ENCODE results near the gene MRTFB.

MRTFB gene

DNA sequence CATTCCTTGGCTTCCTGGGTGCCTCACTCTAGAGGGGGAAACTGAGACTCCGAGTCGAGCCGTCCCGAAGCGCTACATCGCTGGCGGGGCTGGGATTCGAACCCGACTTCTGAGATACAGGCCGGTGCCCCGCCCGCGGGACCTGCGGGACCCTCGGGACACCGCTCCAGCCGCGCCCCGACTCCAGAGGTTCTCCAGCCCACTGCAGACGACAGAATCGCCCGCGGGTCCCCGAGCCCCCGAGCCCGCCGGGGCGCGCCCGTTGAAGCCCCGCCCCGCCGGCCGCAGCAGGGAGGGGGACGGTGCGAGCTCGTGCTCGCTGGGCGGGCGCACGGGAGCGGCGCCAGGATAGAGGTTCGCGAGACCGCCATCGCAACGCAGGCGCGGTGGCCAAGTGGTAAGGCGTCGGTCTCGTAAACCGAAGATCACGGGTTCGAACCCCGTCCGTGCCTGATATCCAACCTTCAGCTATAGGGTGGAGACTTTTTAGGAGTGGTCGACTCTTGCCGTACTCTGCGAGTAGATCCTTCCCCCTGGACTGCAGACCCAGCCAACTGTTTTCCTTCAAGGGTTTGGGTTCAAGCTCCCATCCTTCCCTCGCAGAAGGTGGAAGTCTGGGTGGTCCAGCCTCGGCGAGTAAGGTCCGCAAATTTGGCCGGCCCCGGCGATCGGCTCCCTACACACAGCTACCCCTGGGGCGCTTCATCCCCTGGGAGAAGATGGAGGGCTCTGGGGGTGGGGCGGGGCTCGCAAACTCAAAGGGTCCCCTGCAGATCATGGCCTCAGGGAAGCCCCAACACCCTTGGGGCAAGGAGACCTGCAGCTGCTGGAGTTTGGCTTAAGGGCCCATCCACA, 214.6 kb downstream of the MRTFB start:
- DNase-seq = peak; percentile 93
- ATAC-seq = peak; percentile 94

DNA sequence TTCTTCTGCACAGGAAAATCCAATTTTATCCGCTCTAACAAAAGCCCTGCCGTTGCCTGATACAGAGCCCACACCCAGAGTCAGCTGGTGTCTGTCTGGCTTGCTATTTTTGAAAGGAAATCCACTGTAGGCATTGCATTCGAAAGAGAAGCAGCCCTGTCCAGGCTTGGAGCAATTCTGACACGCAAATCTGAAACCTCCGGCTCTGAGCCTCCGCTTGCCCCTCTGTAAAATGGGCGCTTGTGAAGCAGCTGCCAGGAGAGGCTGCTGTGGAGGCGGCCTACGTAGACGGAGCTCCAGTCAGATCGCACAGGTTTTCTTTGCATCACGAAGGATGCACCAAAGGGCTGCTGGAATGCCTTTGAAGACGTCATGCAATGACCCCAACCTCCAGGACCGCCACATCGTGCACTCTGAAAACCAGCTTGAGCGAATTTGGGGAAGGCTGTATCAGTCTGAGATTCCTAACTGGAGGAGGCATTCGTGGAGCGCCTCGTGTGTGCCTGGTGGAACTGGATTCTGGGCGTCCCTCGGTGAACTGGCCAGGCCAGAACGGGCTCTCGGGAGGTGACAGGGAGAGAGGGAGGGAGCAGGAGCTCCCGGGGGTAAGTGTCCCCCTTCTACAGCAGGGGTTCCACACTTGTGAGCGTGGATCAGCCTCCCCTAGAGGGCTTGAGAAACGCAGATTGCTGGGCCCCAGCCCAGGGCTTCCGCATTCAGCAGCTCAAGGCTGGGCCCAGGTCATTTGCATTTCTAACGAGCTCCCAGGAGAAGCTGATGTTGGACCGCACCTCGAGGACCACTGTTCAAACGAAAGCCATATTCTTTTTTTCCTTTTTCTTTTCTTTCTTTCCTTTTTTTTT, 215.5 kb downstream of the MRTFB start:
- ATAC-seq = peak; percentile 0
- DNase-seq = peak; percentile 25

DNA sequence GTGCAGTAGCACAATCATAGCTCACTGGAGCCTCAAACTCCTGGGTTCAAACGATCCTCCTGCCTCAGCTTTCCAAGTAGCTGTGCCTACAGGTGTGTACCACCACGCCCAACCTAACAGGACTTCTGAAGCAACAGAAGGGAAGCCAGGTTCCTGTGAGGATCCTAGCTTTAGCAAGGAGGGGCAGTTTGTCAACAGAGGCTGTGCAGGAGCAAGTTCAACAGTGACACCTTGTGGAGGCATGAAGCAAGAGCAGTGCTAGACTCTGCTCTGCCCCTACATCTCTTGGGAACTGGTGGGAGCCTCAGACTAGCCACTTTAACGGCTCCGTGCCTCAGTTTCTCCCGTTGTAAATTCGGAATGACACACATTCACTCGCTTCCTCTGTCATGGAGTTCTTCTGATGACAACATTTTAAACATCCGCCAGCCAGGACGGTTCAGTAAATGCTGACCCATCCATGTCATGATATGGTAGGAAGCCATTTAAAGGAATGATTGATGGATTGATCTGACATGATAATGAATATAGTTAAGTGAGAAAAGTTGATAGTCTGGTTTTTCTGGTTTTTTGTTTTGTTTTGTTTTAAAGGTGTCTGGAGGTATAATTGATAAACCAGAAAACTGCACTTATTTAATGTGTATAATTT, 218.7 kb downstream of the MRTFB start:
- DNase-seq (peak; percentile 41), ATAC-seq (no peak)

DNA sequence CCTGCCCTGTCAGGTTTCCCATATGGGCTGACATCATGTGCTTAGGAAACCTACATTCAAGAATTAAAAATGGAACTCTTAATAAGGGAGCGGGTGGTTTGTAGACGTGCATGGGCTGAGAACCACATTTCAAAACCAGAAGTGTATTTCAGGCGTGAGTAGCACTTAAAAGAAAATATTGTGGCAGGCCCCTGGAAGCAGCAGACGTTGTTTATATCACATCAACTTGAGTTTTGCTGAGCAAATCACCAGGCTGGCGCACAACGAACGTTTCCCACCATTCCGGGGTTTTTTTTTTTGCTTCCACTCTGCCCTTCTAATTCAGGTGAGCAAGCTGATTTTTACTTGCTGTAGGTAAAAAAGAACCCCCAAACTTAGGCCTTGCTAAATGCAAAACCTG, 220.2 kb downstream of the MRTFB start:
- no peak for DNase-seq
- no peak for ATAC-seq

DNA sequence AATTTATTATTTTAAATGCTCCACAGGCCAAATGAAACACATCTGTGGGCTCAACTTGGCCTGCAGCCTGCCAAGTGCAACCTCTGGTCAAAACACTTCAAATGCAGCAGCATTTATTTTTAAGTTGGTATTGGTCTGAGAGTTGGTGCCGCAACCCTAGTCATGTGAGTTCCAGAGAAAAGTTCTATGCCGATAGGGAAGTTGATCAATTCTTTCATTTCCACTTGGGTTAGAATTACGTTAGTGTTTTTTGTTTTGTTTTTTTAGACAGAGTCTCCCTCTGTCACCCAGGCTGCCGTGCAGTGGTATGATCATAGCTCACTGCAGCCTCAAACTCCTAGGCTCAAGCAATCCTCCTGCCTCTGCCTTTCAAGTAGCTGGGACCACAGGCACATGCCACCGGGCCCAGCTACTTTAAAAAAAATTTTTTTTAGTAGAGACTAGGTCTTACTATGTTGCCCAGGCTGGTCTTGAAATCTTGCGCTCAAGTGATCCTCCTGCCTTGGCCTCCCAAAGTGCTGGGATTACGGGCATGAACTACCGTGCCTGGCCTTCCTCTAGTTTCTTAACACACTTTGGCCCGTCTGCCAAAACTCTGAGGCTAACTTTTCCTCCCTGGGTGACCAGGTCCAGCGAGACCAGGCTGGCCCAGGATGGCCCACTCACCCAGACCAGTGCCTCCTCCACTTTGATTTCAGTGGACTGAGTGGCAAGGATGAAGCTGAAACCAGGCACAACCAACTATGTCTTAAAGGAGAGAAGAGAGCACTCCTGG, 221.1 kb downstream of the MRTFB start:
- DNase-seq (no peak), ATAC-seq (no peak)

DNA sequence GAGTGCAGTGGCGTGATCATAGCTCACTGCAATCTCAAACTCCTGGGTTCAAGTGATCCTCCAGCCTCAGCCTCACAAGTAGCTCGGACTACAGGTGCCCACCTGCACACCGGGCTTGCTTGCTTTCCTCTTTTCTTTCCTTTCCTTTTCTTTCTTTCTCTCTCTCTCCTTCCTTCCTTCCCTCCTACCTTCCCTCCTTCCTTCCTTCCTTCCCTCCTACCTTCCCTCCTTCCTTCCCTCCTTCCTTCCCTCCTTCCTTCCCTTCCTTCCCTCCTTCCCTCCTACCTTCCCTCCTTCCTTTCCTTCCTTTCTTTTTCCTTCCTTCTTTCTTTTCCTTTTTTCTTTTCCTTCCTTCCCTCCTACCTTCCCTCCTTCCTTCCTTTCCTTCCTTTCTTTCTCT, 225.5 kb downstream of the MRTFB start:
- DNase-seq (no peak), ATAC-seq (no peak)

DNA sequence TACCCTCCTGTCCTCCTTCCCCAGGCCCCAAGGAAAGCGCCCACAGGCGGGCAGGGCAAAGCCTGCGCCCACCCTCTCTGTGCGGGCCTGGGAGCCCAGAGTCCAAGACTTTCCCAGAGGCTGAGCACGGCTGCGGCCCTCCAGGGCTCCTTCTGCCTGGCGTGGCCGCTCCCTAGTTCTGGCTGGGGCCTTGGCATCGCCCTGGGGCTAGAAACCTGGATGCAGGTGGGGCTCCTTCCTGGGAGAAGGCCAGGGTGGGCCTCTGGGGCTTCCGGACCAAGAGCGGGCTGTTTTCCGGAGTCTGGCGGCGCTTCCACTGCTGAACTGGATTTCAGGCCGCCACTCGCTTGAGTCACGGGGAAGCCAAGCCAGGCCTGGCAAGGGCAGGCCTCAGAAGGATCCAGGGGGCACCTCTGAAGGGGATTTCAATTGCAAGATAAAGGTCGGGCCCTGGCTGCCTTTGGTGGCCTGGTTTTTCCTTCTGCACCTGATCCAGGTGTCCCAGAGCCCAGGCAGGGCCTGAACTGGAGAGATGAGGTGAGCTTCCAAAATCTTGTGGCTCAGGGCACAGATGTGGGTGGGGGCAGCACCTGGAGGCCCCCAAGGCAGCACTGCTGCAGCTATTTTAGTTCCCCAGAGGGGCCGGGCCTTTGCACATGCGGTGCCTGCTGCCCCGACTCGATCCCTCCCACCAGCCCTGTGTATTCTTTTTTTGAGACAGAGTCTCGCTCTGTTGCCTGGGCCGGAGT, 227.4 kb downstream of the MRTFB start:
- ATAC-seq (no peak), DNase-seq (no peak)

DNA sequence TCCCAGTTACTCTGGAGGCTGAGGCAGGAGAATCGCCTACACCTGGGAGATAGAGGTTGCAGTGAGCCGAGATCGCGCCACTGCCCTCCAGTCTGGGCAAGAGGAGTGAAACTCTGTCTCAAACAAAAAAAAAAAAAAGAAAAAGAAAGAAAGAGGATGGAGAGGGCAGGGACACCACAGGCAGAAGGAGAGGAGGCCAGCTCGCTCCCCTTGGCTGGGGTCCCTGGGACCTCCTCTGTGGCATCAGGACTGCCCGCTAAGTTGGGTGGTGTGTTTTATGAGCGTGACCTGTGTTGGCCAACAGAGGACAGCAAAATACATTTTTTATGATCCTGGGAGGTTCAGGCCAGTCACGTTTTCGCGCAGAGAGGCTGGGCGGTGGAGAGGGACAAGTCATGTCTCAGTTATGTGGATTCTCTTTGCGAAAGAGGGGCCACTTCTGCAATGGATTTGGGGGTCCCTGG, 229.6 kb downstream of the MRTFB start:
- ATAC-seq (peak; percentile 53), DNase-seq (peak; percentile 37)

DNA sequence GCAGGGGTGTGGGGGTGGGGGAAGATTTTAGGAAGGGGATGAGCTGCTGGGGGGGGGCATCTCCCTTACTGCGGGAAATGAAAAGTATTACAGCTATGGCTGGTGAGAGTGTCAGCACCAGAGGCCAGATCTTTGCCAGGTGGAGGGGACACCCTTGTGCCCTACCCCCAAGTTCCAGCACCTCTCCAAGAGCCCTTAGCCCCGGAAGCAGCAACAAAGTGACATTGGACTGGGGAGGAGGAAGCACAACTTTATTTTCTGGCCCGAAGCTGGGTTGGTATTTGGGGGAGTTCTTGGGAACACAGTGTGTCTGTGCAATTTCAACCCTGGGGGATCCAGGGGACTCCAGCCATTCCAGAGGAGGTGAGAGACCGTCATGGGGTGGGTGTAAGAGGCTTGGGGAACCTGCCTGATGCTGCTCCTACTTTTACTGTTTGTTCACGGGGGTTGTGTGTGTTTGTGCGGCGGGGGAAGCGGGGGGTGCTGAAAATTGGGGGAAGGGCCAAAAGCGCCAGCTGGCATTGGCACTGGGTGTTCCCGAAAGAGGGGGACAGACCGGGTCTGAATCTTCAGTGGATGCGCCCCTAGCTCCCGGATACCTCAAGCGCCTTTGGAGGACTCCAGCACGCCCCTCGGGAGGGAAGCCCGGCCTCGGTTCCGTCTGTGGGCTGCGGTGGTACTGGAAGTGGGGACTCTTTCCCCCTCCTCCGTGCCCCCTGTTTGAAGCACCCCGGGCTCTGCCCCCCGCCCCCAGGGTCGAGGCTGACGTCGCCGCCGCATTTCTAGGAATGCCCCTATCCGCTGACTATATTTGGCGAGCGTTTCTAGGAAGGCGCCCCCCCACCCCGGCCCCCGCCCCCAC, 230.3 kb downstream of the MRTFB start:
- DNase-seq (peak; percentile 28), ATAC-seq (no peak)

DNA sequence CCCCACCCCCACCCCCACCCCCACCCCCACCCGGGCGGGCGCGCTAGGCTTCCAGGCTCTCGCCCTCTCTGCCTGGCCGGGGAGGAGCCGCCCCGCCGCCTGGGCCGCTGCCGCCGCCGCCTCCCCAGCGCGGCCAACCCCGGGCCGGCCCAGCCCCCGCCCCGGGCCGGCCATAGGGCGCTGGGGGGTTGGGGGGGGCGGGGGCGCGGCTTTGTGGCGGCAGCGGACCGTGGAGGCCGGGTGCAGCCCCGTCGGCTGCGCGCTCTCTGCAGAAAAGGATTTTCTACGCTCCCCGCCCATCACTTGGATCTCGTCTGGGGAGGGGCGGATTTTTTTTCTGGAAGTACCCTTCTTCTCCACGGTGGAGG, 230.9 kb downstream of the MRTFB start:
- peak; percentile 29 for DNase-seq
- peak; percentile 51 for ATAC-seq

DNA sequence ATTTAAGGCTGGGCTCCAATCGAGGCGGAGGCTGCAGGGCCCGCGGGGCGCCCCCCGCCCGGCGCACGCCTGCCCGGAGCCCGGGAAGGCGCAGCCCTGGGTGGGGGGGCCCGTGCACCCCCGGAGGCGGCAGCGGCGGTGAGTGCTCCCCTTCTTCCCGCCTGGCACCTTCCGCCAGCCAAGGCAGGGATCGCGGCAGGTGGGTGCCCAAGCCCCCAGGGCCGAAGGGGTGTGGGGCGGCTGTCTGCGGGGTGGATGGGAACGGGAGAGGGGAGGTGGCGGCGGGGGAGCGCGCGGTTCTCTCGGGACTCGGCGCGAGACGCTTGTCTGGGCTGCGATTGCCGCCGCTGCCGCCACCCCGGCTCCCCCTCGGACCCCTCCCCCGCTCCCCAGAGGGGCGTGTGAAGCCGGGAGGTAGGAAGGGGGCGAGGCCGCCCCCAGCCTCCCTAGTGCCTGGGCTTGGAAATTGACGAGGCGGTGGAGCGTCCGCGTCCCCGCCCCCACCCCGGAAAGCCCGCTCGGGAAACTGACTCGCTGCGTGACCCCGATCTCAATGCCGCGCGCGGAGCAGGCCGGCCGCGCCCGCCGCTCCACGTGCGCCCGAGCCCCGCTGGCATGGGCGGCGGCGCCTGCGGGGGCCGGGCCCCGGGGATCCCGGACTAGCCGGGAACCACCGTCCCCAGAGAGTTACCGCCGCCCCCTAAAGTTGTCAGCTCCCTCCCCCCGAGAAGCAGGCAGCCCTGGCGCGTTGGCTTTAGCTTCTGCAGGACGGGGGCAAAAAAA, 231.5 kb downstream of the MRTFB start:
- ATAC-seq = peak; percentile 10
- peak; percentile 35 for DNase-seq

DNA sequence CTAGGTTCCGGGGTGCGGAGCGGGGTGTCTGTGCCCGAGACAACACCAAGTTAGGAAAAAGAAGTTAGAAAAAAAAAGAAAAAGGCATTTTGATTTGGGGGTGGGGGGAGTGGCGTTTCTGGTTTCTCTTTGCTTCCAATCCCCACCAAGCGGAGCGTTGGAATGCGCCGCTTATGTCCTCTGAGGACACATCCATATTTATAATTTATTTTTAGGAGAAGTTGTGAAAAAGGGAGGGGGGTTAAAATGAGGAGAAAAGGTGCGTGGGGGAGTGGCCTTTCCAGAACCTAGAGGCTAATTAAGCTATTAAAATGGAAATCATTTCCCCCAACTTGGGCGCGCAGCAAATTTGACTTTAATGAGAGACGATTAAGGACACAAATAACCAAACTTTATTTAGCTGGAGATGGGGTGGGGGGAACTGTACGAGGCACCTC, 232.1 kb downstream of the MRTFB start:
- DNase-seq = no peak
- ATAC-seq = no peak

DNA sequence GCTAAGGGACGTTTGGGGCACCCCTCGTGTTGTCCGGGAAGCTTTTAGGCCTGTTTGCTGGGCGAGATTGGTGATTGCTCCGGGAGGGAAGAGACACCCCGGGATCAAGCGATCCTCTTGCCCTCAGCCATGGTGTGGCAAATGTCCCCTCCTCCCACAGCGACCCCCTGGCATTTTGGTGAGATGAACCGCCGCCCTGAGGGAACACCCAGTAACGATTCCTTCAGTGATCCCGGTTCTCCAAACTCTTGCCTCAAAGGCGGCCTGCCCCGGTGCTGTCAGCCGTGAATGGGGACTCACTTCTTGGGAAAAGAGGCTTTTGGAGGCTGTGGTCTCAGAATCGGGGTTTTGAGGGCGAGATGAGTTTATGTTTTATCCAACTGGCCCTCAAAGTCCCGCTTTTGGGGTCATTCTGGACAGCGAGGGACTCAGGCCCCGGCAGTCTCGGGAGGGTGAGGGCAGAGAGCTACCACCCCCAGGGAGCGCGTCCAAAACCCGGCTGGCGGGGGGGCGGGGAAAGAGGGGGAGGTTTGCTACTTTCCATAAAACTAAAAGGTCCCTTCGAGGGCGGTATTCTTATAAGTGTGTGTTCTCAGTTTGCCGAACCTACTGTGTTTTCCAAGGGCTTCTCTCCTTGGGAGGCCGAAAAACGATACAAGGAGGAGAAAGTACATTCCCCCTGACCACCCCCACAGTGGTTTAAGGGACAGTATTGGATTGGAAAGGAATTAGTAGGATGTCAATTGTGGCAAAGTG, 232.7 kb downstream of the MRTFB start:
- DNase-seq (no peak), ATAC-seq (no peak)

DNA sequence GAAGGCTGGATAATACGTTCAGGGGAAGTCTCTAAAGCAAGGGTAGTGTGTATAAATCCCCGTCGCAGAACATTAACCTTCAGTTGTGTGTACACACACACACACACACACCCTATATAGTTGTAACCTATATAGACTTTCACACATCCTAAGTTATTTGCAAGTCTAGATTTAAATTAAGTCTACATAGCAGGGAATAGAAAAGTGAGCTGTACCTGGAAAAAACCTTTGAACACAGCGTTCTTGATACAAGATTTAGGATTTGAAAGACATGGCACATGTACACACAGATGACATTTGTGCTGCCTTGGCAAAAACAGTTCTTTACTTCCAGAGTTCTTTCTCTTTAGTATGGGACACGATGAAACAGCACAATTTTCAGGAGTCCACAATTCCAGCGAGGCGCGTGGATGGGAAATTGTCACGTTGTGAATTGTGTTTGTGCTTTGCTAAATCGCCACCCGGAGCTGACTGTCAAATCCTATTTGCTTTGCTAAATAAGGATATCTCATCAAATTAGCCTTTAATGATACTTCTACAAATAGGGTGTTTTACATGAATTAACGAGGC, 233.9 kb downstream of the MRTFB start:
- DNase-seq (no peak), ATAC-seq (no peak)

DNA sequence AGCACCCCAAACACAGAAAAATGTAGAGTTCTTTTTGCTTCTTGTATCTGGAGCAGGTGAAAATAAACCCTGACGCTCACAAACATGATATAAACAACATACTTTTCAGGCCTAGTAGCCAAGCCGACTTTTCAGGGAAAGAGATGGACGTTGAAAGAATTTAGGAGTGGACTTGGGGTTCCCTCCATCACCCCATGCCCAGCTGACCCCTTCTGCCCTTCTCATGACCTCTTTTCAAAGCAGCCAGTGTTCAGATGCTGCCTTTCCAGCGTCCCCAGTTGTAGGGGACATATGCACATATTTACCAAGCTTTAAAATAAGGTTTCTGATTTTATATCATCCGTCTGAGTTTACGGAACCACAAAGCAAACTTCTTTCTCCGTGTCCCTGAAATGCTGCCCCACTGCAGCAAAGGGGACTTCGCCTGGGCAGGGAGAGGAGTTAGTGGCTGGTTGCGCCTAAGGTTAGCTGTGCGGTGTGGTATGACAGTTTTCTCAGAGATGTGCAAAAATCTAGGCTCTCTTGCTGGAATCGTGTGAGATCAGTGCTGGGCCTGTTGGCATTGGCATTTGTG, 235.5 kb downstream of the MRTFB start:
- ATAC-seq (no peak), DNase-seq (no peak)

DNA sequence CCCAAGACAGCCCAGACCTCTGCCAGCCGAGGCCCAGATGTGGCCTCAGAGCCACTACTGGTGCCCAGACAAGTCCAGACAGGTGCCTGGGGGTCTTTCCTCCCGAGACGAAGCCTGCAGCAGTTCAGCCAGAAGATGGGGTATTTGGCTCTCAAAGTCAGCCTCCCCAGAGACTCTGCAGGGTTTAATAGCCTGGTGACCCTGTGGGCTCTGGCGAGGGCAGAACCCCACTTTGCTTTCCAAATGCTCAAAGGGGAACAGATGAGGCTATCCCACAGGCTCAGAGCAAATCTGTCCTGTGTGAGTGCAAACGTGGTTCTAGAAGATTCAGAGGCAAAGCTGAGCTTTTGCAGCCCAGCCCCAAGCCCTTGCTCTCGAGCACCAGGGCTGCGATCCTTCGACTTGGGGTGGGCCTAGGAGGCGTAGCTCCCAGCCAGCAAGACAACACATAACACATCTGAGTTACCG, 236.0 kb downstream of the MRTFB start:
- ATAC-seq (no peak), DNase-seq (no peak)

DNA sequence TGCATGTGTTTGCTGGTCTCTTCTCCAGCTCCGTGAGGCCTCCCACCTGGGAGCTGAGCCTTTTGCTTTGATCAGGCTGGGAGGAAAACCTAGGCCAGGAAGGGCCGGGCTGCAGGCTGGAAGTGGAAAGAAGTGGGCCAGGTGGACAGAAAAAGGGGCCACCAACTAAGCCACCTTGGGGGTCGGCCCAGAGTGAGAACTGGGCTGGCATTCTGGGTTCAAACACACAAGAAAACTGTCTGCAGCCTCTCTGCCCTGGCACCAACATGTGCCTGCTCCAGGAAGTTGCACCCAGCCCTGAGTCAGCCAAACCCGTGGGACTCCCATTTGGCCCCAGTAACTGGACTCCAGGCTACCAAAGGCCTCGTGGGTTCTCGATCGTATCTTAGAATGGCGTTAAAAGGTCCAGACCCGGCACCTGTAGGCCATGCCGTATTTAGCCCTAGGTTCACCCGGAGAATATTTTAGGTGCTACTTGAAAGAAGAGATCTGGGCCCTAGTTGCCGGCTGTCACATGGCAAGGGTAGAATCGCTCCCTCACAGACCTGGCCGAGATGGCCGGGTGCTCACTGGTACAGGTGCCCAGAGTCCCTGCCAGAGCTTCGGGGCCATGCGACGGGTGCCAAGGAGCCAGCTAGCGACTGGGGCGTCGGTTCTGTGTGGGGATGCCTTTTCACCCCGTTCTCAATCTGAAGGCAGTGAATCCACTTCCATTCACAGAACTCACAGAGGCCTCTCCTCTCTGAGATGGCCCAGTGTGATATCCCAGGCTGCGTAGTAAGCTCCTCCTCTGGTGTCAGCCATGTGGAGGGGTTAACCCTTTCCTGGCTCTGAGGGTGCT, 236.6 kb downstream of the MRTFB start:
- ATAC-seq (no peak), DNase-seq (no peak)

All from stimulated activated naive CD8-positive, alpha-beta T cell treated with anti-CD3 and anti-CD28 coated beads, Interleukin-15, Interleukin-2, amounts not matched to agents 100 U/mL and 50 U/mL, for 24 hours (primary cell).